ENCODE data around the gene GHRH. TPM values are rescaled to one million over a fixed set of nuclear protein-coding genes. Genes with fewer than 3 reads are reported as not detected.

Gene GHRH
- total RNA-seq, 1 experiment from 2014 or later: not detected

GRCh38 chr20:37271421-37271768, 9.8 kb upstream of the GHRH start:
- peaks cover 0 to 2% of the 10 kb centered on the region in 2 experiments; a peak in 3 of 5 replicates for H3K9me3 Mint-ChIP-seq
- Histone ChIP-seq H3K56ac (ENCODE audit: insufficient read length, low read depth, low read length) (no peak overlapping the region), H3T11ph (ENCODE audit: low read length) (no peak overlapping the region), H3K79me2 (ENCODE audit: insufficient read depth, low read length) (no peaks in the 10 kb centered on the region), H2AK5ac (ENCODE audit: insufficient read length, low read length) (no peak overlapping the region), H2BK120ac (ENCODE audit: low read depth, low read length, poor library complexity, severe bottlenecking) (no peak overlapping the region), H3K9ac (ENCODE audit: extremely low read depth, insufficient read length, low read length) (no peak overlapping the region), H3K18ac (ENCODE audit: insufficient read length, low read depth, low read length) (no peak overlapping the region), H3K27me3 (ENCODE audit: insufficient read depth, low read length) (no peaks in the 10 kb centered on the region), H4K5ac (ENCODE audit: insufficient read length, low read depth, low read length) (no peak overlapping the region), H3K4me2 (ENCODE audit: insufficient read depth, insufficient read length, low read length) (no peak overlapping the region), H2AFZ (ENCODE audit: low read length) (no peak overlapping the region), H4K91ac (ENCODE audit: insufficient read length, low read depth, low read length) (no peak overlapping the region), H3K14ac (ENCODE audit: insufficient read depth, low read length) (no peak overlapping the region), H2BK15ac (ENCODE audit: low read depth, low read length) (no peak overlapping the region), H3K4ac (ENCODE audit: low read depth, low read length) (no peak overlapping the region), H2BK20ac (ENCODE audit: low read depth, low read length, poor library complexity, severe bottlenecking) (no peak overlapping the region), H3K4me1 (ENCODE audit: insufficient read depth, low read length) (no peaks in the 10 kb centered on the region), H3K23me2 (ENCODE audit: insufficient read length, low read depth, low read length, poor library complexity, severe bottlenecking) (no peaks in the 10 kb centered on the region), H4K8ac (replicated peaks; ENCODE audit: insufficient read length, low read depth, low read length) (no peak overlapping the region), H3K23ac (ENCODE audit: insufficient read length, low read depth, low read length) (no peak overlapping the region), H3K79me1 (ENCODE audit: insufficient read depth, low read depth, low read length, poor library complexity, severe bottlenecking) (no peaks in the 10 kb centered on the region), H3K9me3 (ENCODE audit: control insufficient read depth, low read depth, low read length) (no peaks in the 10 kb centered on the region), H3K27ac (ENCODE audit: insufficient read length, low read depth, low read length) (no peak overlapping the region), H2BK5ac (ENCODE audit: insufficient read length, low read length) (no peak overlapping the region), H2BK12ac (ENCODE audit: insufficient read length, low read depth, low read length) (no peak overlapping the region), H4K20me1 (ENCODE audit: control insufficient read depth, insufficient read depth, insufficient read length) (no peaks in the 10 kb centered on the region)
- H3K36me3 Mint-ChIP-seq (ENCODE audit: insufficient read depth in 1 of 3, low read depth in 3 of 3): no peaks in the 10 kb centered on the region
- peak overlapping the region in 1 of 3 experiments; percentile 22; a peak in 1 of 7 replicates for H3K27ac Mint-ChIP-seq
- WGBS (ENCODE audit: extremely low coverage, insufficient read length, low lambda C conversion rate): no CpG with 5 or more reads among the region's 3 CpGs
- peaks cover 34 to 39% of the 10 kb centered on the region in 2 experiments for H3K4me1 Mint-ChIP-seq
- no peak overlapping the region for H3K4me3 Mint-ChIP-seq
- DNase-seq: no peak
- H3K27me3 Mint-ChIP-seq (ENCODE audit: low read depth): no peaks in the 10 kb centered on the region
- TF ChIP-seq CTCF (conservative IDR thresholded peaks at IDR 0.05): no peak
